ENCODE data around the gene SLC19A1.

The SLC19A1 gene

GRCh38 chr21:45475004-45475685 lies 67.1 kb downstream of the SLC19A1 start:
- no peak for DNase-seq (ENCODE audit: extremely low read depth, low read depth)
- TF ChIP-seq, protein P1, sequence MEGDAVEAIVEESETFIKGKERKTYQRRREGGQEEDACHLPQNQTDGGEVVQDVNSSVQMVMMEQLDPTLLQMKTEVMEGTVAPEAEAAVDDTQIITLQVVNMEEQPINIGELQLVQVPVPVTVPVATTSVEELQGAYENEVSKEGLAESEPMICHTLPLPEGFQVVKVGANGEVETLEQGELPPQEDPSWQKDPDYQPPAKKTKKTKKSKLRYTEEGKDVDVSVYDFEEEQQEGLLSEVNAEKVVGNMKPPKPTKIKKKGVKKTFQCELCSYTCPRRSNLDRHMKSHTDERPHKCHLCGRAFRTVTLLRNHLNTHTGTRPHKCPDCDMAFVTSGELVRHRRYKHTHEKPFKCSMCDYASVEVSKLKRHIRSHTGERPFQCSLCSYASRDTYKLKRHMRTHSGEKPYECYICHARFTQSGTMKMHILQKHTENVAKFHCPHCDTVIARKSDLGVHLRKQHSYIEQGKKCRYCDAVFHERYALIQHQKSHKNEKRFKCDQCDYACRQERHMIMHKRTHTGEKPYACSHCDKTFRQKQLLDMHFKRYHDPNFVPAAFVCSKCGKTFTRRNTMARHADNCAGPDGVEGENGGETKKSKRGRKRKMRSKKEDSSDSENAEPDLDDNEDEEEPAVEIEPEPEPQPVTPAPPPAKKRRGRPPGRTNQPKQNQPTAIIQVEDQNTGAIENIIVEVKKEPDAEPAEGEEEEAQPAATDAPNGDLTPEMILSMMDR (IDR thresholded peaks at IDR 0.05; ENCODE audit: low read depth, low read length, missing control alignments): no peak
- no peak overlapping the region for H3K4me3 ChIP-seq (replicated peaks; ENCODE audit: low read depth, low read length)

DNA sequence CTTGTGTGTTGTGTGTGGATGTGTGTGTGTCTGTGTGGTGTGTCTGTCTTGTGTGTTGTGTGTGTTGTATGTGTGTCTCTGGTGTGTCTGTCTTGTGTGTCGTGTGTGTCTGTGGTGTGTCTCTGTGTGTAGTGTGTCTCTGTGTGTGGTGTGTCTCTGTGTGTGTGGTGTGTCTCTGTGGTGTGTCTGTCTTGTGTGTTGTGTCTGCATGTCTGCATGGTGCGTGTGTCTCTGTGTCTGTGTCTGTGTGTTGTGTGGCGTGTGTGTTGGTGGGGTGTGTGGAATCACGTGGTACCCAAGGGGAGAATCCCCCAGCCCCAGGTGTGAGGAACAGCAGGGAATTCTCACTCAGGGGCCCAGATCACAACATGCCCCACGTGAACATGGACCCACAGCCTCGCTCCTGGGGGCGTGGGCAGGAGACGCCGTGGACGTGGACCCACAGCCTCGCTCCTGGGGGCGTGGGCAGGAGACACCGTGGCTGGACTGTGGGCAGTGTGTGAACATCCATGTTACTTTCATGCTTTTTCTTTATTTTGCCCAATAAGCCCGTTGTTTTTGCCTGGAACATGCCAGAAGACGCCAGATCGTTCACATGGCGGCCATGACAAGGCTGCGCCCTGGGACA lies 67.8 kb downstream of the SLC19A1 start:
- no peak overlapping the region for H3K4me3 ChIP-seq (replicated peaks; ENCODE audit: low read depth, low read length)
- no peak for DNase-seq (ENCODE audit: extremely low read depth, low read depth)
- TF ChIP-seq, protein P1 (IDR thresholded peaks at IDR 0.05; ENCODE audit: low read depth, low read length, missing control alignments): no peak

DNA sequence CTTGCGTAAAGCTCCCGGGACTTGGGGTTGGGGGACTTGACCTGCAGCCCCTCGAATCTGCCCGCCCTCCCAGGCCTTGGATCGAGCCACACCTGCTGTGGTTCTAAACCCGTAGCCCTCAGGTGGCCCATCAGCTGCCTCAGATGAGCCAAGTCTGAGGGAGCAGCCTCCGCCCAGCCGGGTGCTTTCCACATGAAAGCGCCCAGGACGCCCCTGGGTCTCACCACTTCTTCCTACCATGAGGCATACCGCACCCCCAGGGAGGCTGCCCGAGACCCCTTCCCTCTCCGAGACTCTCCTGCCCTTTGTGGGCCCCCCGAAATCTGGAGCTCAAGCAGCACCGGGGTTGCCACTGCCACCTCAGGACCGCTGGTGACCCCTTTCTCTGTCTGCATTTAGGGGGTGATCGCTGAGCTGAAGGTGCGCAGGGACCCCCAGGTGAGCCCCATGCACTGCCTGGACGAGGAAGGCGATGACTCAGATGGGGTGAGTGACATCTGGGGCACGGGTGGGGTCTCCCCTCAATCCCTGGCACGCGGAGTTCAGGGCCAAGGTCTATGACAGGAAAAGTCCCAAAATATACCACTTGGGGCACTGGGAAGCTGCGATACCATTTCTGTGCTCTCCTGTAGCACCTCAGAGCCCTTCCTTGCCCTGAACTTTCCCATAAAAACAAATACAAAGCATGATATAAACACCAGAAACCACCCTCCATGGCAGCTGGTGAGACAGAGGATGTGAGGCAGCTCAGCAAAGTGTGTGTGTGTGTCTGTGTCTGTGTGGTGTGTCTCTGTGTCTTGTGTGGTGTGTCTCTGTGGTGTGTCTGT lies 68.5 kb downstream of the SLC19A1 start:
- H3K4me3 ChIP-seq (replicated peaks; ENCODE audit: low read depth, low read length): no peak overlapping the region
- DNase-seq (ENCODE audit: extremely low read depth, low read depth): no peak
- TF ChIP-seq, protein P1 (IDR thresholded peaks at IDR 0.05; ENCODE audit: low read depth, low read length, missing control alignments): no peak

GRCh38 chr21:45472445-45473365 lies 69.5 kb downstream of the SLC19A1 start:
- TF ChIP-seq, protein P1 (IDR thresholded peaks at IDR 0.05; ENCODE audit: low read depth, low read length, missing control alignments): no peak
- DNase-seq (ENCODE audit: extremely low read depth, low read depth): no peak
- H3K4me3 ChIP-seq (replicated peaks; ENCODE audit: low read depth, low read length): no peak overlapping the region

- DNase-seq (ENCODE audit: extremely low read depth, low read depth): peak; percentile 36
- 0 out of 2 replicates have a peak overlapping the region, but pooled peaks have one; percentile 2 for H3K4me3 ChIP-seq (replicated peaks; ENCODE audit: low read depth, low read length)
- TF ChIP-seq, protein P1 (IDR thresholded peaks at IDR 0.05; ENCODE audit: low read depth, low read length, missing control alignments): no peak
These were observed 70.6 kb downstream of the SLC19A1 start for GRCh38 chr21:45471525-45472221.

Data from HFF-Myc (cell line).